ENCODE measurements around the gene KIAA0930.

GRCh38 chr22:45203150-45203951 lies 37.3 kb downstream of the KIAA0930 start:
- TF ChIP-seq CTCF (conservative IDR thresholded peaks at IDR 0.05; ENCODE audit: low read depth in 2 of 2) (no peak), POLR2AphosphoS5 (IDR thresholded peaks at IDR 0.05; ENCODE audit: low read depth) (no peak), CREB1 (CRISPR knock-in tag; IDR thresholded peaks at IDR 0.05; ENCODE audit: low read depth) (no peak), EZH2 (IDR thresholded peaks at IDR 0.05; ENCODE audit: low read depth, unreplicated experiment) (no peak), ZNF114 (CRISPR knock-in tag; IDR thresholded peaks at IDR 0.05) (no peak), NANOG (IDR thresholded peaks at IDR 0.05; ENCODE audit: borderline replicate concordance) (no peak), REST (IDR thresholded peaks at IDR 0.05; ENCODE audit: unreplicated experiment) (no peak), EZH2phosphoT487 (IDR thresholded peaks at IDR 0.05; ENCODE audit: unreplicated experiment) (no peak), JUNB (IDR thresholded peaks at IDR 0.05; ENCODE audit: unreplicated experiment) (no peak), ETS1 (IDR thresholded peaks at IDR 0.05) (no peak), STAT1 (IDR thresholded peaks at IDR 0.05; ENCODE audit: unreplicated experiment) (no peak), ZNF331 (CRISPR knock-in tag; IDR thresholded peaks at IDR 0.05; ENCODE audit: low read depth) (no peak)

All from GM23338 (cell line).